Lower lobe of right lung (tissue), 2 donors: ENCODE results near the gene MAP7. TPM values are rescaled to one million over a fixed set of nuclear protein-coding genes. Genes with fewer than 3 reads are reported as not detected.
"Not testable (repeated sequence)": the region's sequence is repeated elsewhere in the genome, so short reads cannot be mapped to it uniquely, and the experiment has no call there.

ENCODE experiments used
- ATAC-seq, 2 donors: fragments of 200-7000 bp; cut with Tn5 transposase; one replicate each; pipeline ENCODE4 v1.9.1; 2020 to 2022; ENCODE audit warnings: mild to moderate bottlenecking in 2 of 2, moderate library complexity in 2 of 2
- DNase-seq: peaks from one replicate; pipeline ENCODE4 v3.0.0-alpha.2; 2020
- H3K27ac ChIP-seq: fragments of 200-600 bp; one replicate; pipeline ENCODE4 v1.8.0; 2022
- H3K27me3 ChIP-seq: fragments of 200-600 bp; one replicate; pipeline ENCODE4 v1.8.0; 2022; ENCODE audit warnings: low read depth
- H3K36me3 ChIP-seq: fragments of 200-600 bp; one replicate; pipeline ENCODE4 v1.8.0; 2022; ENCODE audit warnings: mild to moderate bottlenecking
- H3K4me1 ChIP-seq: fragments of 200-600 bp; one replicate; pipeline ENCODE4 v1.8.0; 2022
- H3K4me3 ChIP-seq: fragments of 200-600 bp; one replicate; pipeline ENCODE4 v1.8.0; 2022; ENCODE audit warnings: mild to moderate bottlenecking
- H3K9me3 ChIP-seq: fragments of 200-600 bp; one replicate; pipeline ENCODE4 v1.8.0; 2022
- intact Hi-C: fragments of 100-400 bp; cut with DNase I; formaldehyde crosslinking; loops from one replicate; pipeline ENCODE4 v1.11.0; 2022
- total RNA-seq: library from RNA; stranded (reverse); fragmentation: NEBNext Ultra II Directional; extraction: Animal tissue kit (Norgen Biotek cat#: 25700); gene quantifications from one replicate; pipeline ENCODE4 v1.2.1, GENCODE V29; 2021
- TF ChIP-seq, protein P1 (sequence below): fragments of 200-600 bp; IDR thresholded peaks from one replicate; pipeline ENCODE4 v1.8.0; 2022; ENCODE audit warnings: antibody characterized with exemption, mild to moderate bottlenecking
- donor health status: DM: no; HTN: yes; CAD: no; lungs with severe emphysema.

The MAP7 gene
- total RNA-seq, 1 donor from 2014 or later = 18.3 TPM

GRCh38 chr6:136501096-136501495 is 49.1 kb downstream of the MAP7 start:
- DNase-seq (no peak), ATAC-seq (no peak)
- Histone ChIP-seq H3K27ac (no peak overlapping the region), H3K27me3 (no peaks in the 10 kb centered on the region), H3K4me1 (no peaks in the 10 kb centered on the region), H3K9me3 (no peaks in the 10 kb centered on the region), H3K4me3 (no peak overlapping the region), H3K36me3 (no peaks in the 10 kb centered on the region)
- intact Hi-C loops = no loop called here
- TF ChIP-seq, protein P1, sequence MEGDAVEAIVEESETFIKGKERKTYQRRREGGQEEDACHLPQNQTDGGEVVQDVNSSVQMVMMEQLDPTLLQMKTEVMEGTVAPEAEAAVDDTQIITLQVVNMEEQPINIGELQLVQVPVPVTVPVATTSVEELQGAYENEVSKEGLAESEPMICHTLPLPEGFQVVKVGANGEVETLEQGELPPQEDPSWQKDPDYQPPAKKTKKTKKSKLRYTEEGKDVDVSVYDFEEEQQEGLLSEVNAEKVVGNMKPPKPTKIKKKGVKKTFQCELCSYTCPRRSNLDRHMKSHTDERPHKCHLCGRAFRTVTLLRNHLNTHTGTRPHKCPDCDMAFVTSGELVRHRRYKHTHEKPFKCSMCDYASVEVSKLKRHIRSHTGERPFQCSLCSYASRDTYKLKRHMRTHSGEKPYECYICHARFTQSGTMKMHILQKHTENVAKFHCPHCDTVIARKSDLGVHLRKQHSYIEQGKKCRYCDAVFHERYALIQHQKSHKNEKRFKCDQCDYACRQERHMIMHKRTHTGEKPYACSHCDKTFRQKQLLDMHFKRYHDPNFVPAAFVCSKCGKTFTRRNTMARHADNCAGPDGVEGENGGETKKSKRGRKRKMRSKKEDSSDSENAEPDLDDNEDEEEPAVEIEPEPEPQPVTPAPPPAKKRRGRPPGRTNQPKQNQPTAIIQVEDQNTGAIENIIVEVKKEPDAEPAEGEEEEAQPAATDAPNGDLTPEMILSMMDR = no peak

DNA sequence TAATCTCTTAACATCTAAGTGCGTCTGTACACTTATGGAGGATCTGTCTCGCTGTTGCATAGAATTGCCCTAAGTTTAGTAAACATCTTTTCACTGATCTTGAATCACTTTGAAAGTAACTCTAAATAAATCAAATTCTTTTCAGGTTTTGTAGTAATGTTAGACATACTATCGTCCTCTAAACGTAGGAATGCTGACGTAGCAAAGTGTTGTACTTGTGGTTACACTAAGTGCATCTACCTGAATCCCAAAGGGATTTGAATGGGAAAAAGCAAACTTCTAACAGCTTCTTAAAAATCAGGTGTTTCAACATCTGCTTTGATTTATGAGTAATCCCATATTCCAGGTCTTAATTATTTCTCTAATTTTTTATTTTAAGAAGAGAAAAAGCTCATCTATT is 49.8 kb downstream of the MAP7 start:
- intact Hi-C loops = no loop called here
- H3K4me3 ChIP-seq = no peak overlapping the region
- H3K36me3 ChIP-seq = no peaks in the 10 kb centered on the region
- H3K27me3 ChIP-seq = no peaks in the 10 kb centered on the region
- H3K9me3 ChIP-seq = no peaks in the 10 kb centered on the region
- TF ChIP-seq, protein P1 = no peak
- ATAC-seq = peak in 1 of 2 donors; percentile 50
- no peak for DNase-seq
- no peaks in the 10 kb centered on the region for H3K4me1 ChIP-seq
- no peak overlapping the region for H3K27ac ChIP-seq

- ATAC-seq = no peak
- intact Hi-C loops = no loop called here
- H3K27me3 ChIP-seq = no peaks in the 10 kb centered on the region
- TF ChIP-seq, protein P1 = no peak
- no peaks in the 10 kb centered on the region for H3K36me3 ChIP-seq
- no peaks in the 10 kb centered on the region for H3K4me1 ChIP-seq
- no peaks in the 10 kb centered on the region for H3K9me3 ChIP-seq
- DNase-seq = no peak
- no peak overlapping the region for H3K4me3 ChIP-seq
- no peak overlapping the region for H3K27ac ChIP-seq
Measured at GRCh38 chr6:136499370-136499769, 50.9 kb downstream of the MAP7 start.

- H3K27ac ChIP-seq, H3K27me3 ChIP-seq, H3K36me3 ChIP-seq, DNase-seq, ATAC-seq, H3K9me3 ChIP-seq, H3K4me1 ChIP-seq, H3K4me3 ChIP-seq, intact Hi-C loops: not testable (repeated sequence)
Measured at GRCh38 chr6:136496449-136496848, 53.8 kb downstream of the MAP7 start.

GRCh38 chr6:136494710-136495109 is 55.5 kb downstream of the MAP7 start:
- DNase-seq (no peak), ATAC-seq (no peak)
- intact Hi-C loops = no loop called here
- TF ChIP-seq, protein P1 = no peak
- H3K27ac ChIP-seq = no peak overlapping the region
- H3K27me3 ChIP-seq = no peaks in the 10 kb centered on the region
- H3K4me3 ChIP-seq = no peak overlapping the region
- no peaks in the 10 kb centered on the region for H3K9me3 ChIP-seq
- H3K4me1 ChIP-seq = no peaks in the 10 kb centered on the region
- no peaks in the 10 kb centered on the region for H3K36me3 ChIP-seq

- DNase-seq (no peak), ATAC-seq (no peak)
- H3K4me3 ChIP-seq = no peak overlapping the region
- TF ChIP-seq, protein P1 = no peak
- no peak overlapping the region for H3K27ac ChIP-seq
- no peaks in the 10 kb centered on the region for H3K36me3 ChIP-seq
- no peaks in the 10 kb centered on the region for H3K27me3 ChIP-seq
- no peaks in the 10 kb centered on the region for H3K9me3 ChIP-seq
- intact Hi-C loops = no loop called here
- no peaks in the 10 kb centered on the region for H3K4me1 ChIP-seq
Measured at GRCh38 chr6:136494059-136494458, 56.2 kb downstream of the MAP7 start.
